Hepatocyte (in vitro differentiated cells): Measurements from ENCODE around the gene RHOT1.

ENCODE experiments used
- CTCF ChIP-seq: fragments of 200-600 bp; sonication (generic); IDR thresholded peaks from 2 replicates; pipeline ENCODE4 v1.5.1; 2016; ENCODE audit warnings: antibody characterized with exemption, mild to moderate bottlenecking; ENCODE audit not compliant: poor library complexity
- EZH2 ChIP-seq: fragments of 200-600 bp; sonication (generic); IDR thresholded peaks from 2 replicates; pipeline ENCODE4 v1.6.1; 2016; ENCODE audit warnings: antibody characterized with exemption, mild to moderate bottlenecking, borderline replicate concordance

- TF ChIP-seq CTCF (no peak), EZH2 (no peak)
Measured at GRCh38 chr17:32117399-32117798, 24.9 kb upstream of the RHOT1 start.
